ENCODE data around the gene SMKR1. TPM values are rescaled to one million over a fixed set of nuclear protein-coding genes. Genes with fewer than 3 reads are reported as not detected.

The SMKR1 gene
- total and polyA plus RNA-seq, 2 experiments from 2014 or later = 2.1 TPM; not detected in 1

DNA sequence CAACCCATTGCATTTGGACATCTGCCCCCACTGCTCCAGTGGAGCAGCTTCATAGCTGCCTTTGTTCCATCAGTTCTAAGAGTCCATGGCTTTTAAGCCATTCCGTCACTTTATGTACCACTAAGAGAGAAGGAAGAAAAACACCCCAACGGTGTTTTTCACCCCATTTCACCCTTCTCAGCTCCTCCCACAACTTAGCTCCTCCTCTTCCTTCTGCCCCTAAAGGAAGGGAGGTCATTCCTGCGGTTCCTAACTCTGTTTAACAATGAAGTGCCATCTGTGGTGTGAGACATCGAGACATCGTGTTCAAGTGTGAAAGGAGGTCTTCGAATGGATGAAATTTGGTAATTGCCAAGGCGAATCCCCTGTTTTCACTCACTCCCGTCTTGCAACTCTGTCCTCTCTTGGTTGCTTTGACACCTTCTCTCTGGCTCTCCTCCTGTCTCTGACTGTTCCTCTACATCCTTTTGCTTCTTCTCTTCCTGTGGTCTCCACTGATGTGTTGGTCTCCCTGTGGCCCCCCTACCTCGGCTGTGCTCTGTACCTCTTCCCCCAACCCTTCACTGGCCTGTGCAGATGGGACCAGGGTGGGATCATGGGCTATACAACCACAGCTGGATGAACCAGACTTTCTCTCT lies 23.0 kb downstream of the SMKR1 start:
- no peaks in the 10 kb centered on the region for H4K20me1 ChIP-seq (replicated peaks; ENCODE audit: insufficient read depth)
- no peaks in the 10 kb centered on the region for H3K36me3 ChIP-seq (ENCODE audit: insufficient read depth)
- peak overlapping the region; percentile 81 for H2AFZ ChIP-seq
- H3K4me3 Mint-ChIP-seq = no peak overlapping the region; the same call in 2 of the 3 replicates
- DNase-seq (ENCODE audit: low spot score) (no peak), ATAC-seq (no peak)
- peaks cover 4% of the 10 kb centered on the region; the same call in 1 of the 2 replicates for H3K4me1 ChIP-seq (ENCODE audit: insufficient read depth)
- H3K9me2 ChIP-seq (ENCODE audit: insufficient read depth) = no peaks in the 10 kb centered on the region; the same call in 1 of the 2 replicates
- no peaks in the 10 kb centered on the region for H3K79me2 ChIP-seq (replicated peaks; ENCODE audit: insufficient read depth)
- H3F3A ChIP-seq (replicated peaks; ENCODE audit: low read depth) = 0 out of 2 replicates have a peak, but pooled peaks cover 3% of the 10 kb centered on the region
- H3K9me3 Mint-ChIP-seq = no peaks in the 10 kb centered on the region; the same call in 2 of the 3 replicates
- no peak overlapping the region for H3K4me2 ChIP-seq
- H3K36me3 Mint-ChIP-seq (ENCODE audit: low read depth) = no peaks in the 10 kb centered on the region
- H3K27me3 ChIP-seq (ENCODE audit: insufficient read depth) = no peaks in the 10 kb centered on the region
- TF ChIP-seq, protein P1, sequence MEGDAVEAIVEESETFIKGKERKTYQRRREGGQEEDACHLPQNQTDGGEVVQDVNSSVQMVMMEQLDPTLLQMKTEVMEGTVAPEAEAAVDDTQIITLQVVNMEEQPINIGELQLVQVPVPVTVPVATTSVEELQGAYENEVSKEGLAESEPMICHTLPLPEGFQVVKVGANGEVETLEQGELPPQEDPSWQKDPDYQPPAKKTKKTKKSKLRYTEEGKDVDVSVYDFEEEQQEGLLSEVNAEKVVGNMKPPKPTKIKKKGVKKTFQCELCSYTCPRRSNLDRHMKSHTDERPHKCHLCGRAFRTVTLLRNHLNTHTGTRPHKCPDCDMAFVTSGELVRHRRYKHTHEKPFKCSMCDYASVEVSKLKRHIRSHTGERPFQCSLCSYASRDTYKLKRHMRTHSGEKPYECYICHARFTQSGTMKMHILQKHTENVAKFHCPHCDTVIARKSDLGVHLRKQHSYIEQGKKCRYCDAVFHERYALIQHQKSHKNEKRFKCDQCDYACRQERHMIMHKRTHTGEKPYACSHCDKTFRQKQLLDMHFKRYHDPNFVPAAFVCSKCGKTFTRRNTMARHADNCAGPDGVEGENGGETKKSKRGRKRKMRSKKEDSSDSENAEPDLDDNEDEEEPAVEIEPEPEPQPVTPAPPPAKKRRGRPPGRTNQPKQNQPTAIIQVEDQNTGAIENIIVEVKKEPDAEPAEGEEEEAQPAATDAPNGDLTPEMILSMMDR (conservative IDR thresholded peaks at IDR 0.05; ENCODE audit: low read depth in 2 of 2) = no peak
- TF ChIP-seq POLR2AphosphoS5 (IDR thresholded peaks at IDR 0.05; ENCODE audit: low read depth) (no peak), EZH2 (IDR thresholded peaks at IDR 0.05; ENCODE audit: low read depth, unreplicated experiment) (no peak), EZH2phosphoT487 (IDR thresholded peaks at IDR 0.05; ENCODE audit: unreplicated experiment) (no peak), JUNB (IDR thresholded peaks at IDR 0.05; ENCODE audit: unreplicated experiment) (no peak), NANOG (IDR thresholded peaks at IDR 0.05; ENCODE audit: borderline replicate concordance) (no peak), ZNF114 (CRISPR knock-in tag; IDR thresholded peaks at IDR 0.05) (no peak)
- TF ChIP-seq, protein P2, sequence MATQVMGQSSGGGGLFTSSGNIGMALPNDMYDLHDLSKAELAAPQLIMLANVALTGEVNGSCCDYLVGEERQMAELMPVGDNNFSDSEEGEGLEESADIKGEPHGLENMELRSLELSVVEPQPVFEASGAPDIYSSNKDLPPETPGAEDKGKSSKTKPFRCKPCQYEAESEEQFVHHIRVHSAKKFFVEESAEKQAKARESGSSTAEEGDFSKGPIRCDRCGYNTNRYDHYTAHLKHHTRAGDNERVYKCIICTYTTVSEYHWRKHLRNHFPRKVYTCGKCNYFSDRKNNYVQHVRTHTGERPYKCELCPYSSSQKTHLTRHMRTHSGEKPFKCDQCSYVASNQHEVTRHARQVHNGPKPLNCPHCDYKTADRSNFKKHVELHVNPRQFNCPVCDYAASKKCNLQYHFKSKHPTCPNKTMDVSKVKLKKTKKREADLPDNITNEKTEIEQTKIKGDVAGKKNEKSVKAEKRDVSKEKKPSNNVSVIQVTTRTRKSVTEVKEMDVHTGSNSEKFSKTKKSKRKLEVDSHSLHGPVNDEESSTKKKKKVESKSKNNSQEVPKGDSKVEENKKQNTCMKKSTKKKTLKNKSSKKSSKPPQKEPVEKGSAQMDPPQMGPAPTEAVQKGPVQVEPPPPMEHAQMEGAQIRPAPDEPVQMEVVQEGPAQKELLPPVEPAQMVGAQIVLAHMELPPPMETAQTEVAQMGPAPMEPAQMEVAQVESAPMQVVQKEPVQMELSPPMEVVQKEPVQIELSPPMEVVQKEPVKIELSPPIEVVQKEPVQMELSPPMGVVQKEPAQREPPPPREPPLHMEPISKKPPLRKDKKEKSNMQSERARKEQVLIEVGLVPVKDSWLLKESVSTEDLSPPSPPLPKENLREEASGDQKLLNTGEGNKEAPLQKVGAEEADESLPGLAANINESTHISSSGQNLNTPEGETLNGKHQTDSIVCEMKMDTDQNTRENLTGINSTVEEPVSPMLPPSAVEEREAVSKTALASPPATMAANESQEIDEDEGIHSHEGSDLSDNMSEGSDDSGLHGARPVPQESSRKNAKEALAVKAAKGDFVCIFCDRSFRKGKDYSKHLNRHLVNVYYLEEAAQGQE (IDR thresholded peaks at IDR 0.05; ENCODE audit: unreplicated experiment) = no peak
- TF ChIP-seq, protein P3, sequence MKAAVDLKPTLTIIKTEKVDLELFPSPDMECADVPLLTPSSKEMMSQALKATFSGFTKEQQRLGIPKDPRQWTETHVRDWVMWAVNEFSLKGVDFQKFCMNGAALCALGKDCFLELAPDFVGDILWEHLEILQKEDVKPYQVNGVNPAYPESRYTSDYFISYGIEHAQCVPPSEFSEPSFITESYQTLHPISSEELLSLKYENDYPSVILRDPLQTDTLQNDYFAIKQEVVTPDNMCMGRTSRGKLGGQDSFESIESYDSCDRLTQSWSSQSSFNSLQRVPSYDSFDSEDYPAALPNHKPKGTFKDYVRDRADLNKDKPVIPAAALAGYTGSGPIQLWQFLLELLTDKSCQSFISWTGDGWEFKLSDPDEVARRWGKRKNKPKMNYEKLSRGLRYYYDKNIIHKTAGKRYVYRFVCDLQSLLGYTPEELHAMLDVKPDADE (IDR thresholded peaks at IDR 0.05) = no peak
- H3K27me3 Mint-ChIP-seq (ENCODE audit: insufficient read depth, low read depth, poor library complexity) = peaks cover 16% of the 10 kb centered on the region
- peaks cover 18% of the 10 kb centered on the region for H3K4me1 Mint-ChIP-seq
- no peak overlapping the region for H3K27ac Mint-ChIP-seq
- no peak overlapping the region for H3K4me3 ChIP-seq
- no peak overlapping the region for H3K27ac ChIP-seq (ENCODE audit: low read depth)
